ENCODE data around the gene INSIG1.

Gene INSIG1

DNA sequence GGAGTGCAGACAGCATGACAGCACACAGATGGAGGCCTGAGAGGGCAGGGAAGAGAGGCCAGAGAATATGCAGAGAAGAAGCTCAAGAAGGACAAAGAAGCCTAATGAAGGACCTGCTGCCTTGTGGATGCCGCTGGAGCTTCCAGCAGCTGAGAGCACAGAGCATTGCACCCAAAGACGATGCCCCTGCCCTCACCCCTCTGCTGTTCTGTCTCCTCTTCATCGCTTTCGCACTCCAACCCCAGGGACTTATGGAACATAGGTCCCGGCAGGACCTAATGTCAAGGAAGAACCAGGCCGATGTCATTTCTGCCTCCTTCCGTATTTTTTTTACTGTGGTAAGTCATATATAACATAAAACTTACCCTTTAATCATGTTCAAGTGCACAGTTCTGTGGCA lies 12.3 kb upstream of the INSIG1 start:
- DNase-seq (ENCODE audit: low read depth), result no peak

DNA sequence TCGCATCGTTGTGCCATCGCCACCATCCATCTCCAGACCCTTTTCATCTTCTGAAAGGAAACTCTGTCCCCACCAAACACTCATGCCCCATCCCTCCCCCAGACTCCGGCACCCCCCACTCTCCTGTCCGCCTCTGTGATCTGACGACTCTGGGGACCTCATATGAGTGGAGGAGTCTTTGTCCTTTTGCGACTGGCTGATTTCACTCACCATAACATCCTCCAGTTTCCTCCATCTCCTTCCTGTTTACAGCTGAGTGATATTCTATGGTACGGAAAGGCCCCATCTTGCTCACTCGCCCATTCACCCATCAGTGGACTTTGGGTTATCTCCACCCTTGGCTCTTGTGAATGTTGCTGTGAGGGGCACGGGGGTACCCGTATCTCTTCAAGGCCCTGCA lies 11.8 kb upstream of the INSIG1 start:
- DNase-seq (ENCODE audit: low read depth), result no peak

DNA sequence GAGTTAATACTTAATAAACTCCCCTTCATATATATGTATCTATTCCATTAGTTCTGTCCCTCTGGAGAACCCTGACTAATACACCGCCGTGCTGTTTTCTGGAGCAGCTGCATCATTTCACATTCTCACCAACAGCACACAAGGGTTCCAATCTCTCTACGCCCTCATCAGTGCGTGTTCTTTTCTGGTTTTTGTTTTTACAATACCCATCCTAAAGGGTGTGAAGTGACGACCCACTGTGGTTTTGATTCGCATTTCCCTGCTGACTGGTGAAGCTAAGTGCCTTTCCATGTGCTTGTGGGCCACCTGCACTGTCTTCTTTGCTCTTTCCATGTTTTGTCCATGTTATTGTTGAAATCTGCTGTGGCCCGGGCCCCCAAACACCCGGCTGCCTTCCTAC lies 11.0 kb upstream of the INSIG1 start:
- DNase-seq (ENCODE audit: low read depth), result no peak

DNA sequence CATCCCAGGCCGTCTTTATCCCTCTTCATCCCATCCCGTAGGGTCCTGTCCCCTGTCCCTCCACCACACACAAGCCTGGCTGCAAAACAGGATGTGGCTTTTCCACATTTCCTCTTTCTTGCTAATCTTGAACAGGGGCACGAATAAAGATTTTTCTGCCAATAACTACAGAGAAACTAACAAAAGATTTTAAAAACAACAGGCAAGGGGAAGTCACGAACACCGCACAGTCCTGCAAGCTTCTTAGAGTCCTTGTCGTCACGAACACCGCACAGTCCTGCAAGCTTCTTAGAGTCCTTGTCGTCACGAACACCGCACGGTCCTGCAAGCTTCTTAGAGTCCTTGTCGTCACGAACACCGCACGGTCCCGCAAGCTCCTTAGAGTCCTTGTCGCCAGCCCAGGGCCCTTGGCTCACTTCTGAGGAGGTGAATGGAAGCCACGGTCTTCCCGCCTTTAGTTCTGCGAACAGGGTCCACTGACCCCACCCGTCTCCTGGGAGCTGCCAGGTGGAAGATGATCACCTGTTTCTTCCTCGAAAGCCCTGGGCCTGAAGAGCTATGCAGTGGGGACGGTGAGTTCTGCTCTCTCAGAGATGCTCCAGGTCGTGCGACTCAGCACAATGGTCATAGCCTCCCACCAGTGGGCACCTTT lies 10.3 kb upstream of the INSIG1 start:
- DNase-seq (ENCODE audit: low read depth), result no peak

DNA sequence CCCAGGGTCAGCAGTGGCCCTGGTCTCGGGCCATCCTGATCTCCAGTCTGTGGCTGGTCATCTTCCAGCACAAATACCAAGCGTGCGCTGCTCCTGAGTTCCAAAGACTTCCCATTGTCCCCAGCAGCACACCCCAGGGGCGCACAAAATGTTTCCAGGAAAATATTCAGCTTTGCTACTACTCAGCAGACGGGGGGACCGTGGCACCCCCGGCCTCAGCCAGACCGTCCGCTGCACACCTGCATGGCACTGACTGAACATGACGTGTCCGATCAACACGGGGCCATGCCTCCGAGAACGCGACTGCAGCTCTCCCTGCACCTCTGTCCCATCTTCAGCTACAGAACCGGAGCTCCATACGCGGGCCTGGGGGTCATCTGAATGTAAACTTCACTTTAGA lies 9.6 kb upstream of the INSIG1 start:
- DNase-seq (ENCODE audit: low read depth), result no peak

DNA sequence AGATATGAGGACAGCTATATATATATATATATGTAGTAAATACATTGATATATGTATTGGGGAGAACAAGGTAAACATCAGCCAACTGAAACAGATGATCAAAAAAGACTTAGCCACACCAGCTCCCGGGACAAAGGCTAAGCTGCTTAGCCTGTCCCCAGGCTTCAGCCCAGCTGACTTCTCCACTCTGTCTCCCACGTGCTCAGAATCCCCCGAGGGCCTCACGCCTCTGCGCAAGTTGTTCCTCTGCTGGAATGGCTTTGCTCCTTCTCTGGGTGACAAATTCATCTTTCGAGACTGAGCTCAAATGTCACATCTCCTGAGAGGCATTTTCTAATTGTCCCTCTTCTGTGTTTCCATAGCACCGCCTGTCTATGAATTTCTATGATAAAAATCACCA lies 8.6 kb upstream of the INSIG1 start:
- DNase-seq (ENCODE audit: low read depth), result no peak

DNA sequence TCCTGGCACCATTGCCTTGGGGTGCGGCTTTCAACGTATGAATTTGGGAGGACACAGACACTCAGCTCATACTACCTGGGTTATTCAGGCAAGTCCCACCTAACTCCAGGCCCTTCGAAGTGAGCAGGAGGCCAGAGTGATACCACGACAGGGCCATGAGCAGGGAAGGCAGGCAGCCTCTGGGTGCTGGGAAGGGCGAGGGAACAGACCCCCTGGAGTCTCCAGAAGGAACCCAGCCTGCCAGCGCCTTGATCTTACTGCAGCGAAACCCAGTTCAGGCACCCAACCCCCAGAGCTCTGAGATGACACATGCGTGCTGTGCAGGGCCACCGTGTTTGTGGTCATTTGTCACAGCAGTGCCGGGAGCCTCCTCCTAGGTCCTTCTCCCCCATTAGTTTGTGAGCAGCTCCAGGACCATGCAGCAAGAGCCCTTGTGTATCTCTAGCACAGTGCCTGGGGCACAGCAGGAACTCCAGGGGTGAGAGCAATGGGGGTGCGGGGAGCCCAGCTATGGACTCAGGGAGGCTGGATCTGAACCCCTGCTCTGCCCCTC lies 7.7 kb upstream of the INSIG1 start:
- no peak for DNase-seq (ENCODE audit: low read depth)

DNA sequence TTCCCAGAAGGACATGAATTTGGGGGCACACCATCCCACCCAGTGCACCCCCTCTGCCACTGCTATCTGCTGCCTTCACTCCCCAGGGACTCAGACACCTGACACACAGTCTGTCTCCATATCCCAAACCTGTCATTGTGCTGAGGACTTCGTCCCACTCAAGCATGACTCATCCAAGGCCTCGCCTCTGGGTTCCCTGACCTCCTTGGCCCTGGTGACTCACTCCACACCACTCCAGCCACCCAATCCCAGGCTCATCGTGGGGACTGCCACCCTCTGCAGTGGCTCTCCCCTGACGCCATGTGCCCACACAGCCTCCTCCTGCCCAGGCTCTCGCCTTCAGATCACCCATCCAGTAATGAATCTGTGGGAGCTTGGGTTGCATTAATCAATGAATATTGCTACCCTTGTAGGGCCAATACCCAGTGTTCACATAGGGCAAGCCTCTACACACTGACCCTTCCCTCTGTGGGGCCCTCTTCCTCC lies 6.6 kb upstream of the INSIG1 start:
- no peak for DNase-seq (ENCODE audit: low read depth)

DNA sequence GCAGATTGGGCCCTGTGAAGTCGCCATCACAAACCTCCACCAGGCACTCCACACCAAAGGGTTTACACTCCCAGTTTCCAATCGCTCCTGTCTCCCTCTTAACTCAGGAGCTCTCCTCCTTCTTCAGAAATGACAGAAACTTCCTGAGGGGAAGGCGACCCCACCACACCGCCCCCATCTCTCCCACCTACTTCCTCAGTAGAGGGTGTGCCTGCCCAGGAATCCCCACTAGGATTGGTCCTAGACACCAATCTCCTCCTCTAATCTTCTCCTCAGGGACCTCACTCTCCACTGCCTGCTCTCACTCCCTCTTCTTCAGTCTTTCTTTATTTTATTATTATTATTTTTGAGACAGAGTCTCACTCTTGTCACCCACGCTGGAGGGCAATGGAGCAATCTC lies 5.9 kb upstream of the INSIG1 start:
- no peak for DNase-seq (ENCODE audit: low read depth)

DNA sequence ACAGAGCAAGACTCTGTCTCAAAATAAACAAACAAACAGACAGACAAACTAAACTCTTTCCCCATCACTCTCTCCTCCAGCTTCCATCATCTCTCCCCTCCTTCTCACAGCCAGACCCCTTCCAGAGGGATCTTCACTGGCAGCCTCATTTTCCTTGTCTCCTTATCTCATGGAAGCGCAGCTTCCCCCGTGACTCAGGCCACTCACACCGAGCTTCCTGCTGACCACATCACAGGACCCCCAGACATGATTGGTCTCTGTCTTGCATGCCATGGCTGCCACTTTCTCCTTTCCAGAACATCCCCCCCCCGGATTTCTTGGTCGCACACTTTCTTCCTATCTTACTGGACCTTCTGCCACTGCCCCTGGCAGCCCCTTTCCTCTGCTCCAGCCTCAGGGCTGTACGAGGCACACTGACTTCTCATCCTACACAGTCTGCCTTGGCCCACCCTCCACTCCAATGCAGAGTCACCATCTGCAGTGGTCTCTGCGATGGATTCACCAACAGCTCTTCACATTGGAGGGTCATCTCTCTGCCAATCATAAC lies 4.9 kb upstream of the INSIG1 start:
- DNase-seq (ENCODE audit: low read depth), result no peak

DNA sequence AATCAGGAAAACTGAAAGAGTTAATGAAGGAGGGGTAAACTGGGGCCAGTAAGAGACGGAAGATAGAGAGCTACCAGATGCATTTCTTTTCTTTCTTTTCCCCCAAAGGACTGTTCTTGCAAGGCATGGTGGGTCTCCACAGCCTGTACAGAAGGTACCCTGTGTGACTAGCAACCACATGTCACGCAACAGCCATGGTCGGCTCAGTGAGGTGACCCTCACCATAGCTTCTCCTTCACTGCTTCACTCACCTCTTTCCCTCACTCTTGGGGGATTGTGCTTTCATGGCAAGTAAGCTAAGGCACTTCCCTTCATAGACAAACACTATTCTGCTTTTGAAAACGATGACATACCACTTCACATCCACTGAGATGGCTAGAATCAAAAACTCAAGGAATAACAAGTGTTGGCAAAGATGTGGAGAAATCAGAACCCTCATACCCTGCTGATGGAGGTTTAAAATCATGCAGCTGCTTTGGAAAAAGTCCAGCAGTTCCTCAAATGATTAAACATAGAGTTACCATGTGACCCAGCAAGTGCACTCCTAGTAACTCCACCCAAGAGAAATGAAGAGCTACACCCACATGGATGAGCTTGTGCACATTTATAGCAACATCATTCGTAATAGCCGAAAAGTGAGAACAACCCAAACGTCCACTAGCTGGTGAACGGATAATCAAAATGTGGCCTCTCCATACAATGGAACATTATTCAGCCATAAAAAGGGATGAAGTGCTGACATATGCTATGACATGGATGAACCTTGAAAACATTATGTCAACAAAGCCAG lies 3.8 kb upstream of the INSIG1 start:
- DNase-seq (ENCODE audit: low read depth), result no peak

DNA sequence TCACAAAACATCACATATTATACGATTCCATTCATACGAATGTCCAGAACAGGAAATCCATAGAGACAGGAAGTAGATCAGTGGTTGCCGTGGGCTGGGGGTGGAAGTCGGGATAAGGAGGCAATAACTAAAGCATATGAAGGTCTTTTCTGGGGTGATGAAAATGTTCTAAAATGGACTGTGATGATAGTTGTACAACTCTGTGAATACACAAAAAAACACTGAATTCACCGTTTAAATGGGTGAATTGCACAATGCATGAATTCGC lies 3.2 kb upstream of the INSIG1 start:
- no peak for DNase-seq (ENCODE audit: low read depth)

DNA sequence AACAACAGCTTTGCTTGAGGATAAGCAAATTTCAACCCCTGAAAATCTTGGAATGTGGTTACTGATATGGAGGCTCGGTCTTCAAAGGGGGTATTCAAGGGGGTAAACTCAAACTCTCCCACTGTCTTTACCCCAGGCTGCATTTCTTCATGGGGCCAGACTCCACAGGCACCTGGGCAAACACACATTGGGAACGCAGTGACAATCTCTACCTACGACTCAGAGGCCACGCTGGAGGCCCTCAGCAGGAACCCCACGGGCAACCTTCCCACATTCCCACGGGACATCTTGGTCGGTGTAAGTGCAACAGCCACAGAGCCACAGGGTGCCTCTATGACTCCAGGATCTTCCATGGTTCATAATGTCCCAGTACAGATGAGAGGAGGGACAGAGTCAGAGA lies 2.2 kb upstream of the INSIG1 start:
- DNase-seq (ENCODE audit: low read depth), result no peak

DNA sequence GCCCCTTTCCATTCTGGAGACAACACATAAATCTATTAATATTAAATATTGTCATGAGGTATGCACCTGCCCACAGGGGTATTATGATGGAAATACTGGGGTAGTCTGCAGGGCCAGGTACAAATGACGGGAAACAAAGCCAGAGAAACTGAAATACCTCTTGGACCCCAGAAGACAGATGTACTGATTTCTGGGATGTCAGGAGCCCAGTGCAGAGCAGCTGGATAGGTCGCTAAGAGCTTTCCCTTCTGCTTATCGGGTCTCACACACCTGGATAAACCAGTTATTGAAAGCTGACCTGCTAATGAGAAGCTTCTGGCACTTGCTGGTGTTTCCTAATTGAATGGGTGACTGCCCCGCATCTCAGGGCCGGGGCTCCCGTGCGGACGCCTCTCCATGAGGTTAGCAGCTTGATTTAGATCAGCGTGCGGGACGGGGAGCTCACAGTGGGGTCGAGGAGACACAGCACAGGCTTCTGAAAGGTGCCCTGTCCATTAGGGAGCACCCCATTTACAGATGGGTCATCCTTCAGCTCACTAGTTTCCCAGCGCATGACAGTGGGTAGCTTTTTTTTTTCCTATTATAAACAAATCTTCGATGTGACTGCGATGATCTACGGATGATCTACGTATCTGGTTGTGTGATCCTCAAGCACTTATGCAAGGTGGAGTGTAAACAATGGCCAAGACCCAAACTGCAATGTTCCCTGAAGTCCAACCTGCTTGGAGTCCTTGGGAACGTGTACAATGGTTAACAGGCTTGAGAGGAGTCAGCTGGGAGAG lies 1.5 kb upstream of the INSIG1 start:
- no peak for DNase-seq (ENCODE audit: low read depth)

DNA sequence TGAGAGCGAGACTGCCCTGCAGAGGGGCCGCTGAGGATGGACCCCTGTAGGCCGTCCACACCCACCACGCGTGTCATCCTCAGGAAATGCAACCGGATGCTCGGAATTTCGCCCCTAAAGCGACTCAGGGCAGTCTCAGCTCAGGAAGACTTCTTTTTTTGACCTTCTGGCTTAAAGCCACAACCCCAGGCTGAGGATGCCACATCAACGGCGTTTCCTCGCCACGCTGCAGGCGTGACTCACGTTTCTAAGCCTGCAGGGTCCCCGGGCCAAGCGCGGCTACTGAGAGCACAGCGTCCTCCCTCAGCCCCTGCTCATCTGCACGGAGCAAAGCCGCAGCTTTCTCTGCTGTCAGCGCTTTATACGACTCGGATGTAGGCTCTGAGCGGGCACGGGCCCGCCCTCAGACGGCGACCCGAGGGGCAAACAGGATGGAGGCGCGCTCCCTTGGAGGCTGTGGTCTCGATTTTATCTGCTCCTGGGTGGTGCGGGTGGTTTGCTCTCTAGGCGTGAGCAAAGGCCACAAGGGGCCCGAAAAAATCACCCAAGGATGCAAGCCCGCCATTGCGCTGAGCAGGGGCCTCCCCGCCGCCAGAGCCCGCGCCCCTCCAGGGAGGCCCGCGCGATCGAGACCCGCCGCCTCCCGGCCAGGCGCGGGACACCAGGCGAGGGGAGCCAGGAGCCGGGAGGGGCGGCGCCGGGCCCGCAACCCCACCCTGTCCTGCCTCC lies 726 bp upstream of the INSIG1 start:
- DNase-seq (ENCODE audit: low read depth), result peak; percentile 57

DNA sequence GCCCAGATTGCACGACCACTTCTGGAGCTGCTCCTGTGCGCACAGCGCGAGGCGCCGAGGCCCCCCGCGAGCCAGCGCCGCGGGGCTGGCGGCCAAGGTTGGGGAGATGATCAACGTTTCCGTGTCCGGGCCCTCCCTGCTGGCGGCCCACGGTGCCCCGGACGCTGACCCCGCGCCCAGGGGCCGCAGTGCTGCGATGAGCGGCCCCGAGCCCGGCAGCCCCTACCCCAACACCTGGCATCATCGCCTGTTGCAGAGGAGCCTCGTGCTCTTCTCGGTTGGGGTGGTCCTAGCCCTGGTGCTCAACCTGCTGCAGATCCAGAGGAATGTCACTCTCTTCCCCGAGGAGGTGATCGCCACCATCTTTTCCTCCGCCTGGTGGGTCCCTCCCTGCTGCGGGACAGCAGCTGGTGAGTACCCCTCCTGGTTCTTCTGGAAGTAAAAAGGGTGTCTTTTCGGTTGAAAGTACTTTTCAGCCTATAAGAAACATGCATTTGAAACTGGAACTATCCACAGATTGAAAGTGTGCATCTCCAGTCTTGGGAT lies 683 bp downstream of the INSIG1 start:
- no peak for DNase-seq (ENCODE audit: low read depth)

DNA sequence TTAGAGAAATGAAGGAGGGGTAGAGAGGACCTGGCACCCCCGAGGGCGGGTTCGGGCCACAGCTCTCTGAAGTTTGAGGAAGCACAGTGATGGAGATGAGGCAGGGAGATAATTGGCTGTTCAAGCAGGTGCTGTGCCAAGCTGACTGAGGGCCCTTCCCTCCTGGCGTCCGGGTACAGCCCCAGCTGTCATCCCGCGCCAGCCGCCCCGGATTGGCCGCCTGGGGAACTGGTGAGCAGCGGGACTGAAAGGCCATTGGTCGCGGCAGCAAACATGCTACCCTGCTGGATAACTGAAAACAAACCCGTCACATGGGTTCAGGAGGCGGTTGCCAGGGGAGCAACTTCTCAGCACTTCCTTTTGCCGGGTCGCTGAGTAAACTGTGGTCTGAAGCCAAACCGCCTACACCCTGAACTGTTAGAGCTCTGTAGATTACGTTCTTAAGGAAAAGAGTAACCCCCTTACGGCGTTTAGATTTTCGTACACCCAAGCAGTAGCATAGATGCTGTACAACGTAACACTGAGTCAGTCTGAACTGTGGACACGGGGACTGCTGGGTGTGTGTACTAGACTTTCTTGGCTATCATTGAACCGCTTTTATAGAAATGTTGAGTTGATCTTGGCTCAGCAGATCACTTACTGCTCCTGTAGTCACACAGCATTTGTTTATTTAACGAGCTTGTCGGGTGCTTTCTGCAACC lies 1.3 kb downstream of the INSIG1 start:
- DNase-seq (ENCODE audit: low read depth), result peak; percentile 72

DNA sequence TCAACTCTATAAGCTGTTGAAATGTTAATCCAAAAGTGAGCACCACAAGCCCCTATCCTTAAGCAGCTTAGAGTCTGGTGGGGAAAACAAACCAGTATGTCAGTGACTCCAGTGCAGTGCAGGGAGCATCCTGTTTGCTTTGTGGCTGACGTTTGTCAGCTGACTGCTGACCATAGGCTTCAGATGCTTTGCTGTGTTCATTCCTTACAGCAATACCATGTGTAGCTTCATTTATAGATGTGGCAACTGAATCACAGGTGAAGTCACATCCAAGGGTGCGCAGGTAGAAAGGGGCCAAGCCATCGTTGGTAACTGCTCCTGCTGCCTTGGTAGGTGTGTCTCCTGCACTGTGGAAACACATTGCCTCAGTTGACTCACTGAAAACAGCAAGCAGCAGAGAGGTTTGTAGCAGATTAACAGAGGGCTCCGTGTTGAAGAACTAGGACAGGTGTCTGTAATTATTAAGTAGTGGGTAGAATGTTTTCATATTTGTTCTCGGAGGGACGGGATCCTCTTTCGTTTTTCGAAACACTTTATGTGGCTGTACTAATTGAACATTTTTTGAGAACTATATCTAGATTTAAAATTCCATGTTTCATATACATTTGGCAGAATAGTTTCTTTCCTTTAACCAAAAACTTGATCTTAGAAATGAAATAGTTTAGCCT lies 2.0 kb downstream of the INSIG1 start:
- no peak for DNase-seq (ENCODE audit: low read depth)

DNA sequence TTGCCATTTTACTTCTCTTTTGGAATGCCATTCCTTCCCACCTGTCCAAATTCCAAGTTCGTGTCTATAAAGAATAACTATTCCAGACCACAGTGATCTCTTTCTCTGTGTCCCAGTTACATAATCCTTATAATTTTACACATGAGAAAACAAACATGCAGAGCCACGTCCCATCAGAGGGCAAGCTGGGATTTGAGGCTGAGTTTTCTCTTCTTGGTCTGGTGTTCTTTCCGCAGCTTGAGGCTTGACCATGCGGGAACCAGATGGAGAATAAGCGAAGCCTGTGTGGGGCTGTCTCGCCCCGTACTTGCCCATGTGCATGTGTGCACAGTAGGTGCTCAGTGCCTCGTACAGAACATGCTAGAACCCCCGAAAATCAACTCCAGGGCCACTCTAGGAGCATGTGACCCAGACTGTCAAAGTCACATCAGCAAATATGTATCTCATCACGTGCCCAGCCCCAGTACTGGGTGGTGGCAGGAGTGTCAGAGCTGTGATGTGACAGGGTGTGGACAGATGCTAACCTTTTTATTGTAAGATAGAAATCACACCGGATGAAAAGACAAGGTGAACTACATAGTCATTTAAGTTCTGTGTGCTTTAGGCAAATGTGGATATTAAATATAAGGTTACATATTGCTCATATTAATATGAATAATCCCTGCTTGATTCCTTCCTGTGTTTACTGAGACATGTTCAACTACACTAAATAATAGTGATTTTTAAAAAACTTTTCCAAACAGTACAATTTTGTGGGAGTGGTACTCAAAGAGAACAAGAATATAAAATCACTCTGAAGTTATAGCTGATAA lies 3.2 kb downstream of the INSIG1 start:
- DNase-seq (ENCODE audit: low read depth), result no peak

Data from HS-5 (cell line).